Putamen (tissue), 1 donor: ENCODE results near the gene FAM90A26.
"Not testable (repeated sequence)": the region's sequence is repeated elsewhere in the genome, so short reads cannot be mapped to it uniquely, and the experiment has no call there.

Source experiments
- DNase-seq: peaks from one replicate; pipeline ENCODE4 v3.0.0-alpha.2; 2016; ENCODE audit warnings: low spot score

Gene FAM90A26

GRCh38 chr4:9169791-9170459 is at the start of gene FAM90A26:
Gene FAM90A26 (plus strand): TSS chr4:9170409. CDS start chr4:9173173, 2,764 bp downstream.
- DNase-seq = not testable (repeated sequence)

GRCh38 chr4:9122711-9123110 is 47.5 kb upstream of the FAM90A26 start:
- not testable (repeated sequence) for DNase-seq

- DNase-seq = peak; percentile 57
These were observed 46.6 kb upstream of the FAM90A26 start for GRCh38 chr4:9123572-9124007.

- not testable (repeated sequence) for DNase-seq
These were observed 44.5 kb upstream of the FAM90A26 start for GRCh38 chr4:9125601-9126161.

GRCh38 chr4:9131420-9131819 is 38.8 kb upstream of the FAM90A26 start:
- DNase-seq = not testable (repeated sequence)

GRCh38 chr4:9132849-9133248 is 37.4 kb upstream of the FAM90A26 start:
- not testable (repeated sequence) for DNase-seq

GRCh38 chr4:9134011-9134410 is 36.2 kb upstream of the FAM90A26 start:
- DNase-seq = not testable (repeated sequence)

- DNase-seq = peak; percentile 12
These were observed 35.7 kb upstream of the FAM90A26 start for GRCh38 chr4:9134556-9134955.

- DNase-seq = not testable (repeated sequence)
These were observed 29.2 kb upstream of the FAM90A26 start for GRCh38 chr4:9141050-9141449.

GRCh38 chr4:9142786-9143185 is 27.4 kb upstream of the FAM90A26 start:
- DNase-seq = not testable (repeated sequence)

- no peak for DNase-seq
These were observed 26.7 kb upstream of the FAM90A26 start for GRCh38 chr4:9143421-9144080.

GRCh38 chr4:9146967-9147366 is 23.2 kb upstream of the FAM90A26 start:
- no peak for DNase-seq

GRCh38 chr4:9147368-9147767 is 22.8 kb upstream of the FAM90A26 start:
- DNase-seq = not testable (repeated sequence)

- DNase-seq = not testable (repeated sequence)
These were observed 21.4 kb upstream of the FAM90A26 start for GRCh38 chr4:9148611-9149409.

GRCh38 chr4:9151809-9152179 is 18.4 kb upstream of the FAM90A26 start:
- DNase-seq = not testable (repeated sequence)

- DNase-seq = peak; percentile 96
These were observed 17.8 kb upstream of the FAM90A26 start for GRCh38 chr4:9152180-9153007.

GRCh38 chr4:9153008-9153570 is 17.1 kb upstream of the FAM90A26 start:
- DNase-seq = peak; percentile 97

GRCh38 chr4:9153571-9154157 is 16.5 kb upstream of the FAM90A26 start:
- peak; percentile 21 for DNase-seq

- peak; percentile 53 for DNase-seq
These were observed 14.9 kb upstream of the FAM90A26 start for GRCh38 chr4:9155101-9155886.

- not testable (repeated sequence) for DNase-seq
These were observed 11.8 kb upstream of the FAM90A26 start for GRCh38 chr4:9158392-9158791.
